ENCODE measurements around the gene PARVB.
A peak's percentile ranks its signal among the peaks of the same experiment; 100 is the strongest.

Gene PARVB

GRCh38 chr22:44057401-44057987 lies 33.4 kb downstream of the PARVB start:
- no peak for DNase-seq

GRCh38 chr22:44063462-44064371 lies 39.6 kb downstream of the PARVB start:
- no peak for DNase-seq

- no peak for DNase-seq
These were observed 42.9 kb downstream of the PARVB start for GRCh38 chr22:44067033-44067432.

- DNase-seq, result no peak
These were observed 43.8 kb downstream of the PARVB start for GRCh38 chr22:44067901-44068300.

GRCh38 chr22:44068422-44069191 lies 44.5 kb downstream of the PARVB start:
- DNase-seq, result no peak

- no peak for DNase-seq
These were observed 45.9 kb downstream of the PARVB start for GRCh38 chr22:44070029-44070428.

- DNase-seq, result no peak
These were observed 47.8 kb downstream of the PARVB start for GRCh38 chr22:44071781-44072326.

- no peak for DNase-seq
These were observed 50.4 kb downstream of the PARVB start for GRCh38 chr22:44074337-44074984.

GRCh38 chr22:44075022-44075421 lies 50.9 kb downstream of the PARVB start:
- DNase-seq, result no peak

GRCh38 chr22:44075670-44076069 lies 51.6 kb downstream of the PARVB start:
- no peak for DNase-seq

GRCh38 chr22:44076825-44077224 lies 52.7 kb downstream of the PARVB start:
- DNase-seq, result no peak

GRCh38 chr22:44080936-44081861 lies 57.1 kb downstream of the PARVB start:
- peak; percentile 9 for DNase-seq

- no peak for DNase-seq
These were observed 58.7 kb downstream of the PARVB start for GRCh38 chr22:44082801-44083200.

- no peak for DNase-seq
These were observed 60.1 kb downstream of the PARVB start for GRCh38 chr22:44084044-44084772.

GRCh38 chr22:44085743-44086270 lies 61.7 kb downstream of the PARVB start:
- DNase-seq, result peak; percentile 83

- DNase-seq, result no peak
These were observed 62.4 kb downstream of the PARVB start for GRCh38 chr22:44086271-44087088.

GRCh38 chr22:44087089-44087430 lies 63.0 kb downstream of the PARVB start:
- DNase-seq, result no peak

GRCh38 chr22:44088976-44089570 lies 65.0 kb downstream of the PARVB start:
- DNase-seq, result no peak

Data from NCI-H187 treated with DMSO at 0.1 percent for 48 hours (cell line).